ENCODE data around the gene SPINDOC.

- TF ChIP-seq POLR2A (IDR thresholded peaks at IDR 0.05; ENCODE audit: extremely low read depth, insufficient read length) (no peak), MAX (IDR thresholded peaks at IDR 0.05; ENCODE audit: low read depth, low read length) (no peak)
- TF ChIP-seq, protein P1, sequence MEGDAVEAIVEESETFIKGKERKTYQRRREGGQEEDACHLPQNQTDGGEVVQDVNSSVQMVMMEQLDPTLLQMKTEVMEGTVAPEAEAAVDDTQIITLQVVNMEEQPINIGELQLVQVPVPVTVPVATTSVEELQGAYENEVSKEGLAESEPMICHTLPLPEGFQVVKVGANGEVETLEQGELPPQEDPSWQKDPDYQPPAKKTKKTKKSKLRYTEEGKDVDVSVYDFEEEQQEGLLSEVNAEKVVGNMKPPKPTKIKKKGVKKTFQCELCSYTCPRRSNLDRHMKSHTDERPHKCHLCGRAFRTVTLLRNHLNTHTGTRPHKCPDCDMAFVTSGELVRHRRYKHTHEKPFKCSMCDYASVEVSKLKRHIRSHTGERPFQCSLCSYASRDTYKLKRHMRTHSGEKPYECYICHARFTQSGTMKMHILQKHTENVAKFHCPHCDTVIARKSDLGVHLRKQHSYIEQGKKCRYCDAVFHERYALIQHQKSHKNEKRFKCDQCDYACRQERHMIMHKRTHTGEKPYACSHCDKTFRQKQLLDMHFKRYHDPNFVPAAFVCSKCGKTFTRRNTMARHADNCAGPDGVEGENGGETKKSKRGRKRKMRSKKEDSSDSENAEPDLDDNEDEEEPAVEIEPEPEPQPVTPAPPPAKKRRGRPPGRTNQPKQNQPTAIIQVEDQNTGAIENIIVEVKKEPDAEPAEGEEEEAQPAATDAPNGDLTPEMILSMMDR (IDR thresholded peaks at IDR 0.05; ENCODE audit: low read depth, low read length) = no peak
Observed at GRCh38 chr11:63764340-63764678, 48.9 kb upstream of the SPINDOC start.

Measured in NB4 (cell line).